ENCODE results near the gene AFF2. TPM values are rescaled to one million over a fixed set of nuclear protein-coding genes. Genes with fewer than 3 reads are reported as not detected.
A peak's percentile ranks its signal among the peaks of the same experiment; 100 is the strongest.

The AFF2 gene
- total RNA-seq, 1 experiment from 2014 or later: 0.19 TPM

- ChIA-PET POLR2A (no interaction called here), CTCF (interaction anchor here (0.6 kb wide), 1 partner anchor 214 kb away, joined by 4 read pairs; no protein-coding TSS in a partner anchor)
- TF ChIP-seq CTCF (IDR thresholded peaks at IDR 0.05; ENCODE audit: unreplicated experiment): no peak
- BruUV-seq (replicated peaks): no TSS peak
- Mint-ChIP-seq H3K27me3 (ENCODE audit: insufficient read depth, unreplicated experiment) (no peaks in the 10 kb centered on the region), H3K4me3 (ENCODE audit: unreplicated experiment) (no peak overlapping the region), H3K4me1 (ENCODE audit: insufficient read depth, unreplicated experiment) (no peaks in the 10 kb centered on the region), H3K36me3 (ENCODE audit: insufficient read depth, unreplicated experiment) (no peaks in the 10 kb centered on the region), H3K9me3 (ENCODE audit: unreplicated experiment) (peaks cover 9% of the 10 kb centered on the region), H3K27ac (ENCODE audit: low read depth, unreplicated experiment) (no peak overlapping the region)
- no peak for DNase-seq (ENCODE audit: unreplicated experiment)
- intact Hi-C loops (cut with micrococcal nuclease): no loop called here
These were observed 371.7 kb downstream of the AFF2 start for GRCh38 chrX:148872161-148872535.

- POLR2A ChIA-PET: no interaction called here
- no peak for TF ChIP-seq CTCF (IDR thresholded peaks at IDR 0.05; ENCODE audit: unreplicated experiment)
- H3K4me1 Mint-ChIP-seq (ENCODE audit: insufficient read depth, unreplicated experiment): no peaks in the 10 kb centered on the region
- H3K36me3 Mint-ChIP-seq (ENCODE audit: insufficient read depth, unreplicated experiment): no peaks in the 10 kb centered on the region
- intact Hi-C loops (cut with micrococcal nuclease): no loop called here
- H3K27me3 Mint-ChIP-seq (ENCODE audit: insufficient read depth, unreplicated experiment): no peaks in the 10 kb centered on the region
- peaks cover 8% of the 10 kb centered on the region for H3K9me3 Mint-ChIP-seq (ENCODE audit: unreplicated experiment)
- DNase-seq (ENCODE audit: unreplicated experiment): no peak
- H3K4me3 Mint-ChIP-seq (ENCODE audit: unreplicated experiment): no peak overlapping the region
- no TSS peak for BruUV-seq (replicated peaks)
- H3K27ac Mint-ChIP-seq (ENCODE audit: low read depth, unreplicated experiment): no peak overlapping the region
- CTCF ChIA-PET: interaction anchor here (0.6 kb wide), 1 partner anchor 213 kb away, joined by 4 read pairs; no protein-coding TSS in a partner anchor
These were observed 372.5 kb downstream of the AFF2 start for GRCh38 chrX:148872881-148873280.

GRCh38 chrX:148874636-148875246 lies 374.3 kb downstream of the AFF2 start:
- Mint-ChIP-seq H3K4me1 (ENCODE audit: insufficient read depth, unreplicated experiment) (no peaks in the 10 kb centered on the region), H3K36me3 (ENCODE audit: insufficient read depth, unreplicated experiment) (no peaks in the 10 kb centered on the region), H3K9me3 (ENCODE audit: unreplicated experiment) (no peaks in the 10 kb centered on the region), H3K27ac (ENCODE audit: low read depth, unreplicated experiment) (no peak overlapping the region), H3K27me3 (ENCODE audit: insufficient read depth, unreplicated experiment) (no peaks in the 10 kb centered on the region), H3K4me3 (ENCODE audit: unreplicated experiment) (no peak overlapping the region)
- POLR2A ChIA-PET: no interaction called here
- CTCF ChIA-PET: no interaction called here
- intact Hi-C loops (cut with micrococcal nuclease): no loop called here
- DNase-seq (ENCODE audit: unreplicated experiment): peak; percentile 14
- no peak for TF ChIP-seq CTCF (IDR thresholded peaks at IDR 0.05; ENCODE audit: unreplicated experiment)
- no TSS peak for BruUV-seq (replicated peaks)

- Mint-ChIP-seq H3K27ac (ENCODE audit: low read depth, unreplicated experiment) (no peak overlapping the region), H3K4me3 (ENCODE audit: unreplicated experiment) (no peak overlapping the region), H3K36me3 (ENCODE audit: insufficient read depth, unreplicated experiment) (no peaks in the 10 kb centered on the region), H3K9me3 (ENCODE audit: unreplicated experiment) (no peaks in the 10 kb centered on the region), H3K27me3 (ENCODE audit: insufficient read depth, unreplicated experiment) (no peaks in the 10 kb centered on the region), H3K4me1 (ENCODE audit: insufficient read depth, unreplicated experiment) (no peaks in the 10 kb centered on the region)
- DNase-seq (ENCODE audit: unreplicated experiment): peak; percentile 18
- CTCF ChIA-PET: no interaction called here
- intact Hi-C loops (cut with micrococcal nuclease): no loop called here
- no TSS peak for BruUV-seq (replicated peaks)
- POLR2A ChIA-PET: no interaction called here
- no peak for TF ChIP-seq CTCF (IDR thresholded peaks at IDR 0.05; ENCODE audit: unreplicated experiment)
These were observed 378.0 kb downstream of the AFF2 start for GRCh38 chrX:148878371-148878770.
